Liver (tissue), 3 donors: ENCODE results near the gene ECPAS.

Experiments
- YY1 ChIP-seq: IDR thresholded peaks from 2 replicates; pipeline ENCODE4 v1.6.1; 2016; ENCODE audit warnings: antibody characterized with exemption, mild to moderate bottlenecking
- TF ChIP-seq, protein P1 (sequence below): IDR thresholded peaks from 2 replicates; pipeline ENCODE4 v1.6.1; 2016; ENCODE audit warnings: antibody characterized with exemption, mild to moderate bottlenecking
- TF ChIP-seq, protein P2 (sequence below): fragments of 150-350 bp; IDR thresholded peaks from 2 replicates; pipeline ENCODE4 v1.5.1; 2017; ENCODE audit warnings: improper control_type of control experiment, low read depth, low read length; ENCODE audit not compliant: missing input control
- TF ChIP-seq, protein P3 (sequence below): IDR thresholded peaks from 2 replicates; pipeline ENCODE4 v1.6.1; 2016; ENCODE audit warnings: antibody characterized with exemption
- donor health status: healthy.
- donor health status: healthy.

DNA sequence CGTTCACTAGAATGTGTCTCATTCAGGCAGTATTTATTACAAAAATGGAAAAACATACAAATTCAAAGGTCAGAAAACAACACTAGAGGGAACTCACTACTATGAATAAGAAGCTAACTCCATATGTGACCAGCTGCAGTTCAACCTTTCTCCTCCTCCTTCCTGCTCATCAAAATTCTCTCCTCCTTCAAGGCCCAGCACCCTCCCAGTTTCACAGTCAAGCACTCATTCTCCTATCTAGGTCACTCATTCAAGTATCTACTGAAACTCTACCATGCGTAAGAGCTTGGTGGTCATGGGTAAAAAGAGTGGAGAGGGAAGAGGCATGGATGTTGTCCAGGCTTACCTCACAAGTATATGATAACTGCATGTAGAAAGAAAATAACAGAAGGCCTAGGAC lies 27.7 kb downstream of the ECPAS start:
- TF ChIP-seq, protein P1, sequence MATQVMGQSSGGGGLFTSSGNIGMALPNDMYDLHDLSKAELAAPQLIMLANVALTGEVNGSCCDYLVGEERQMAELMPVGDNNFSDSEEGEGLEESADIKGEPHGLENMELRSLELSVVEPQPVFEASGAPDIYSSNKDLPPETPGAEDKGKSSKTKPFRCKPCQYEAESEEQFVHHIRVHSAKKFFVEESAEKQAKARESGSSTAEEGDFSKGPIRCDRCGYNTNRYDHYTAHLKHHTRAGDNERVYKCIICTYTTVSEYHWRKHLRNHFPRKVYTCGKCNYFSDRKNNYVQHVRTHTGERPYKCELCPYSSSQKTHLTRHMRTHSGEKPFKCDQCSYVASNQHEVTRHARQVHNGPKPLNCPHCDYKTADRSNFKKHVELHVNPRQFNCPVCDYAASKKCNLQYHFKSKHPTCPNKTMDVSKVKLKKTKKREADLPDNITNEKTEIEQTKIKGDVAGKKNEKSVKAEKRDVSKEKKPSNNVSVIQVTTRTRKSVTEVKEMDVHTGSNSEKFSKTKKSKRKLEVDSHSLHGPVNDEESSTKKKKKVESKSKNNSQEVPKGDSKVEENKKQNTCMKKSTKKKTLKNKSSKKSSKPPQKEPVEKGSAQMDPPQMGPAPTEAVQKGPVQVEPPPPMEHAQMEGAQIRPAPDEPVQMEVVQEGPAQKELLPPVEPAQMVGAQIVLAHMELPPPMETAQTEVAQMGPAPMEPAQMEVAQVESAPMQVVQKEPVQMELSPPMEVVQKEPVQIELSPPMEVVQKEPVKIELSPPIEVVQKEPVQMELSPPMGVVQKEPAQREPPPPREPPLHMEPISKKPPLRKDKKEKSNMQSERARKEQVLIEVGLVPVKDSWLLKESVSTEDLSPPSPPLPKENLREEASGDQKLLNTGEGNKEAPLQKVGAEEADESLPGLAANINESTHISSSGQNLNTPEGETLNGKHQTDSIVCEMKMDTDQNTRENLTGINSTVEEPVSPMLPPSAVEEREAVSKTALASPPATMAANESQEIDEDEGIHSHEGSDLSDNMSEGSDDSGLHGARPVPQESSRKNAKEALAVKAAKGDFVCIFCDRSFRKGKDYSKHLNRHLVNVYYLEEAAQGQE, result no peak
- TF ChIP-seq, protein P2, sequence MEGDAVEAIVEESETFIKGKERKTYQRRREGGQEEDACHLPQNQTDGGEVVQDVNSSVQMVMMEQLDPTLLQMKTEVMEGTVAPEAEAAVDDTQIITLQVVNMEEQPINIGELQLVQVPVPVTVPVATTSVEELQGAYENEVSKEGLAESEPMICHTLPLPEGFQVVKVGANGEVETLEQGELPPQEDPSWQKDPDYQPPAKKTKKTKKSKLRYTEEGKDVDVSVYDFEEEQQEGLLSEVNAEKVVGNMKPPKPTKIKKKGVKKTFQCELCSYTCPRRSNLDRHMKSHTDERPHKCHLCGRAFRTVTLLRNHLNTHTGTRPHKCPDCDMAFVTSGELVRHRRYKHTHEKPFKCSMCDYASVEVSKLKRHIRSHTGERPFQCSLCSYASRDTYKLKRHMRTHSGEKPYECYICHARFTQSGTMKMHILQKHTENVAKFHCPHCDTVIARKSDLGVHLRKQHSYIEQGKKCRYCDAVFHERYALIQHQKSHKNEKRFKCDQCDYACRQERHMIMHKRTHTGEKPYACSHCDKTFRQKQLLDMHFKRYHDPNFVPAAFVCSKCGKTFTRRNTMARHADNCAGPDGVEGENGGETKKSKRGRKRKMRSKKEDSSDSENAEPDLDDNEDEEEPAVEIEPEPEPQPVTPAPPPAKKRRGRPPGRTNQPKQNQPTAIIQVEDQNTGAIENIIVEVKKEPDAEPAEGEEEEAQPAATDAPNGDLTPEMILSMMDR, result no peak
- no peak for TF ChIP-seq YY1
- TF ChIP-seq, protein P3, sequence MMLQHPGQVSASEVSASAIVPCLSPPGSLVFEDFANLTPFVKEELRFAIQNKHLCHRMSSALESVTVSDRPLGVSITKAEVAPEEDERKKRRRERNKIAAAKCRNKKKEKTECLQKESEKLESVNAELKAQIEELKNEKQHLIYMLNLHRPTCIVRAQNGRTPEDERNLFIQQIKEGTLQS, result no peak
